GM19035 (cell line): ENCODE data around the gene CRACDL.
"Not testable (repeated sequence)": the region's sequence is repeated elsewhere in the genome, so short reads cannot be mapped to it uniquely, and the experiment has no call there.

Experiments used
- ATAC-seq: cut with Tn5 transposase; IDR thresholded peaks from one replicate; pipeline ENCODE4 v1.9.1; 2021; ENCODE audit not compliant: unreplicated experiment

Gene CRACDL

DNA sequence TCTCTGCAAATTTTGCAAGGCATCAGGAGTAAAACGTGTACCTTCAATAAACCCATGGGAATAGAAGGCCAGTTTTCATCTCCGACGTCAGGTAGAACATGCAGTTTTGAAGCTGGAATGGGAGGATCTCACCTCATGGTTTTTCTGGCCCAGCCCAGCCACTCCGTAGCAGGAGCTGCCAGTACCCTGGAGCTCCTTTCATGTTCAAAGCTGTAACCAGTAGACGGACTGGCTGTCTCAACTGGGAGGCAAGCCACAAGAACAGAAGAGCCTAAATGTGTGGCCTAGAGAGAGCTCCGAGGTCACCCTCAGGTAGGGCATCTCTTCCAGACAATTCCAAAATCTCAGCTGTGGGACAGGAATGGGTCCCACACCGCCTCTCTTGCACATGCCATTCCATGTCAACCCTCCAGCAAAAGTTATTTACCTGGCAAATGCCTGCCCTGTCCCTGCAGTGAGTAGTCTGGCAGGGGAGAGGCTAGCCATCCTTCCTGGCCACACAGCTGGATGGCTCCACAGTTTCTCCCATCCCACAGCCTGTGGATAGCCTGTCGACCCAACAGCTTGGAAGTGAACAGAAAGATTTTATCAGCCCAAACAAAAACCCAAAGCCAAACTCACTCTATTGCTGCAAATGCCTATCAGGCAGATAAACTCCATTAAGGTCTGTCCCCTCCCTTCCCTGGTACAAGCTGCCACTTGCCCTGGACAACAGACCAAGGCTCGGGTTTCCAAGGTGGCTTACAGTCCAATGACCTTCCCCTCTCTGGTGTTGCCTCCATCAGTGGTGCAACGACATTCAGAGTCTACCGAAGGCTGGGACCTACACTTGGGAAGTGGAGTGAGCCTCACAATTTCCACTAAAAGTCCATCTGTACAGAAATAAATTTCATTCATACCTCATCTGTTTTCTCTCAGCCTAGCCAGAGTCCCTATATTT, 27.8 kb downstream of the CRACDL start:
- no peak for ATAC-seq

GRCh38 chr2:98907385-98907784, 28.6 kb downstream of the CRACDL start:
- ATAC-seq, result no peak

GRCh38 chr2:98903767-98904485, 32.1 kb downstream of the CRACDL start:
- ATAC-seq, result no peak

GRCh38 chr2:98903064-98903355, 33.0 kb downstream of the CRACDL start:
- ATAC-seq, result no peak

DNA sequence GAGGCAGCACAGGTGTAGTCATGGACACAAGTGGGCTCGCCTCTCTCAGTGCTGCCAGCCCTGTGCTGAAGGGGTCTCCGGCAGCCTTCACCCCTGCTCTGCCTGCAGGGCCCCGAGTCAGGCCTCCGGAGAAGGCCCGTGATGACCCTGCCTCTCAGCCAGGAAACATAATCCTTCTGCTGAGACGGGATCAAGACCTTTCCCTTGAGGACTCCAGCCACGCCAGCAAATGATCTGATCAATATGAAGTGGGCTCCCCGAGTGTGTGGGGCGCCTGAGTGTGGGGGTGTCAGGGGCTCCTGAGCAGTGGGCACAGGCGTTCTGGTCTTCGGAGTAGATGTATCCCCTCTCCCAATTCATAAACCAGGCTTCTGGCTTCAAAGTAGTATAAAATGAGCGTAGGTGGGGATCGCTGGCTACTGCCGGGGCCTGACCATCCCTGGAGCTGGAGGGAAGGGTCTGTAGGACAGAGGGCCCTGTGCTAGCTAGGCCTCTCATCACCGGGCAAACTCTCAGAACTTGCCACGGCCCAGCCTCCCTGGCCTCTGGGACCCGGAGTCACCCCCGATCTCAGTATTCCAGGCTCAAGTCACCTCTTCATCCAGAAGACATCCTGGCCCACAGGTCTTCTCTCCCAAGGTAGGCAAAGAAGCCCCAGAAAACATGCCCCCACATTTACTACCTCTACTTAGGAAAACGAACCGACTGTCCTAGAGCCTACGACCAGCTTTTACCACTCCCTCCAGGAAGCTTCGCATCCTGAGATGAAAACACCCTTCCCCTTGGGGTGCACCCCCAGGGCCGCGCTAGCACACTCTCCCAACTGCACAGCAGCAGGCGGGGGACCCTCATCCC, 33.6 kb downstream of the CRACDL start:
- ATAC-seq, result no peak

DNA sequence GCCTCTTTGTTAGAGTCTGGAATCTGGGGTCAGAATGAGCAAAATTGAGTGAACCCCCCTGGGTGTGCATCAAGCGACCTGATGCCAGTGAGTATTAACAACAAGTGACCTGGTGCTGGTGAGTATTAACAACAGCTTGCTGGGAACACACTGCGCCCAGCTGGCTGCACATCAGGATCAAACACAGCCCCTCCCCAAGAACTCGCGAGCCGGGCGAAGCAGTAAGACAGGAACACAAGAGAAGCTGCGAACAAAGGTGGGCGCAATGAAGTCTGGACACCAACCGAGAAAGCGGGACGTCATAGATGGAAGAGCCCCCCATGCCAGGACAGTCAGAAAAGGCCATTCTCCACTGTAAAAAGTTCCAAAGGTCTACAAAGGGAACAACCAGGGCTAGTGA, 34.3 kb downstream of the CRACDL start:
- no peak for ATAC-seq

DNA sequence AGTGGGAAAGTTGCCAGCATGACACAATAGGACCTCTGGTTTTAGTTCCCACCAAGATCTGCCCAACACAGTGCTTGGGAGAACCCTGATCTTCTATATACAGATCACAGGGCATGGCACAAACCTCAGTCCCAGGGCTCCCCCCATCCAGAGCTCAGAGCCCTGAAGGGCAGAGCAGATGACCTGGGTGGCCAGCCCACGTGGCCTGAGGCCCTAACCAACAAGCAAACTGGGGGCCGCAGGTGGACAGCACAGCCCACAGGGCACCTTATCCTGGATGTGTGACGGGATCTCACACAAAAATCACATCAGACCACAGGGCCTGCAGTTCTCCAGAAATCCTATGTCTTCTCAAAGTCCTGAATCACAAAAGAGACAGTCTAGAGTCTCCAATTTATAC, 34.7 kb downstream of the CRACDL start:
- no peak for ATAC-seq

GRCh38 chr2:98900721-98901120, 35.3 kb downstream of the CRACDL start:
- ATAC-seq, result no peak

DNA sequence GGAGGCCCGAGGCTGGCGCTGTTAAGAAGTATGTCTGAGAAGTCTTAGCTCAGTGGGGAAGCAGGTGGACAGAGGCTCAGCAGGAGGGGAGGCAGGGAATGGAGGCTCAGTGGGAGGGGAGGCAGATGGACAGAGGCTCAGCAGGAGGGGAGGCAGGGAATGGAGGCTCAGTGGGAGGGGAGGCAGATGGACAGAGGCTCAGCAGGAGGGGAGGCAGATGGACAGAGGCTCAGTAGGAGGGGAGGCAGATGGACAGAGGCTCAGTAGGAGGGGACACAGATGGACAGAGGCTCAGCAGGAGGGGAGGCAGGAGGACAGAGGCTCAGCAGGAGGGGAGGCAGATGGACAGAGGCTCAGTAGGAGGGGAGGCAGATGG, 36.3 kb downstream of the CRACDL start:
- not testable (repeated sequence) for ATAC-seq

GRCh38 chr2:98899041-98899702, 36.9 kb downstream of the CRACDL start:
- no peak for ATAC-seq

- no peak for ATAC-seq
Measured at GRCh38 chr2:98898423-98898841, 37.6 kb downstream of the CRACDL start.

DNA sequence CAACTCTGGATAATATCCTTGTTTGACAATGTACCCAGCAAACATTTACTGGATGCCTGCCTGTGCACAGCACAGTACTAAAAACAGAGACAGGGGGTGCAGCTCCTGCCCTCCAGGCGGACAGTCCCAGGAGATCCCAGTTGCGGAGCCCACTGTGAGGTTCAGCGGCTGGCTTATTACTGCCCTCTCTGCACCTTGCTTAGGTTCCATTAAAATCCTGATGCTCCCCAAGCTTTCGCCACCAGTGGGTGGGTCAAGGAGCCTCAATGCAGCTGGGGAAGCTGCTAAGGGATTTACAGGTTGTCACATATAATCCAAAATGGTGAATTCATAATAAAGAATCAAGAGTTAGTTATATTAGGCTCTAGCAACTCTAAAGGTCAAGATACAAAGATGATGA, 38.3 kb downstream of the CRACDL start:
- no peak for ATAC-seq

DNA sequence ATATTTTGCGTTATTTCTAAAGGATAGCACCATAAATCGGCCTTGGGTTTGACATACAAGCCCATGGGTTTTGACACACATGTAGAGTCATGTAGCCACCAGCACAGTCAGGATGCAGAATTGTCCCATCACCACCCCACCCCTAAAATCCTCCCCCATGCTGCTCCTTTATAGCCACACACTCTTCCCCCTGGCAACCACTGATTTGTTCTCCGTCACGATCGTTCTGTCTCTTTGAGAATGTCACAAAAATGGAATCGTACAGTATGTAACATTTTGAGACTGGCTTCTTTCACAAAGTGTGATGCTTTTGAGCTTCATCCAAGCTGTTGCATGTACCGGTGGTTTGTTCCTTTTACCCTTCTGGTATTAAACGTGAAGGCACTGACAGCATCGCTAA, 39.1 kb downstream of the CRACDL start:
- no peak for ATAC-seq

DNA sequence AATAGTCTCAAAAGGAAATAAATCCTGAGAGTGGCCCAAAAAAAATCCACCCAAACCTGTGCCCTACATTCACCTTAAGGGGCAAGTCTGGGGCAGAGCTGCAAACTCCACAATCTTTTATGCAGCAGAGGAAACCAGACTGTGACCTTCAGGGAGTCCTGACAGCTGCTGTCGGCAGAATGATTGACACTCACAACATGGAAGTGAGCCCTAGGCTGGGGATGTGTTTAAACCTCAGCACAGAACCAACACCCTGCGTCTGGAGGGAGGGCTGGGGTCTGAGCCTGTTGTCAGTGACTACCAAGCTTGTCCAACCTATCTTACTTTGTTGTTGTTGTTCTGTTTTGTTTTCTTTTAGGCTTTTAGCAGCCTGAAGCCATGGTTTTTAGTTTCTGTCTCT, 39.6 kb downstream of the CRACDL start:
- ATAC-seq, result no peak

DNA sequence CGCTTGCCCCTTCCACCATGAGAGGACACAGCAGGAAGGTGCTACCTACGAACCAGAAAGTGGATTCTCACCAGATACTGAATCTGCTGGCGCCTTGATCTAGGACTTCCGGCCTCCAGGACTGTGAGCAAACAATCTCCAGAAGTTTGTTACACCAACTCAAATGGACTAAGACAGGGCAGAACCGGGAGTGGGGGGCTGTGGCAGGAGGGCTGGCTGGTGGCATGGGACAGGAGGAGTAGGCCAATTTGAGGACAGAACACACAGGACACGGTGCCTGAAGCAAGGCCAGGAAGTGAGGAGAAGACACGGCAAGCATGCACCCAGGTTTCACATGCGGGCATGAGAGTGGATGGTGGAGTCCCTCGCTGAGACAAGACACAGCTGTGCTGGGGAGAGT, 40.1 kb downstream of the CRACDL start:
- no peak for ATAC-seq

GRCh38 chr2:98895221-98895620, 40.8 kb downstream of the CRACDL start:
- no peak for ATAC-seq

GRCh38 chr2:98894331-98895000, 41.6 kb downstream of the CRACDL start:
- no peak for ATAC-seq

DNA sequence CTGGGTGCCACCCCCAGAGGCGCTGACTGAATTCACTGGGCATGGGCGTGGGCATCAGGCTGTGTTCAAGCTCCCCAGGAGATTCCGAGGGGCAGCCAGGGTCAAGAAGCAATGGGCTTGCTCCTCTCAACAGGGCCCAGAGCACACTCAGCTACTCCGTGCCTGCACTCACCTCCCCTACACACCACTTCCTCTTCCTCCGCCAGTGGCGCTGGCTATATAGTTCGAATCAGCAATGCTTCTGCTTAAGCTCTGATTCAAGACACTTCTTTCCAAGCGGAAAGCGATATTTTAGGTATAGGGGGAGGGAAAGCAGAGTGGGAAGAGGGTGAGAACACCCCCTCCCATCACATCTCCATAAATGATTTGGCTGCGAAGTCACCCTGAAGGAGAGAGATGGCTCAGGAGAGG, 42.1 kb downstream of the CRACDL start:
- ATAC-seq, result no peak

DNA sequence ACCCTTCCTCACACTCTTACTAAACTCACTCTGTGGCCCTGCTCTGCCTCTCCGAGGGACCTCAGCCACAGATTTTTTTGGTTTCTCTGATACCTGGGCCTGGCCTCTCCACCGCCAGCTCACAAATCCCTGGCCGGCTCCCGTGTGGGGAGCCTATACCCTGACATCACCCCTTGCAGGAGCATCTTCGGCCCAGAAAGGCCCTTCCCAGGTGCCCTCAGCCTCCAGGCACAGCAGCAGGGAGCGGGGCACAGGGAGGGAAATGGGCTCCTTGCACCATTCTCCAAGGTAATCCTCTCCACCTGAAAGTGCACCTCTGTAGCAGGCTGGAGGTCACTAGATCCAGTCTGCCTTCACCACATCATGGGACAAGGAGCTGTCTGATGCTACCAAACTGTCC, 43.2 kb downstream of the CRACDL start:
- ATAC-seq, result no peak

GRCh38 chr2:98891591-98891990, 44.4 kb downstream of the CRACDL start:
- no peak for ATAC-seq
